Heart left ventricle (tissue), 16 donors: Measurements from ENCODE around the gene ITGAV. TPM values are rescaled to one million over a fixed set of nuclear protein-coding genes. Genes with fewer than 3 reads are reported as not detected.

Experiments used
- ATAC-seq, 4 donors: fragments of 200-7000 bp; cut with Tn5 transposase; one replicate each; pipeline ENCODE4 v1.9.1; 2020 to 2022; ENCODE audit warnings: moderate library complexity in 4 of 4, mild to moderate bottlenecking in 3 of 4, moderate number of reproducible peaks in 1 of 4
- DNase-seq, 5 donors: peaks; one replicate each; pipeline ENCODE4 v3.0.0-alpha.2; 2020
- H3K27ac ChIP-seq, 12 donors: fragments of 200-600 bp; sonication (generic) in 4 of 12; one replicate each; pipeline versions ENCODE4 v1.5.0 to v1.8.0; 2016 to 2022; ENCODE audit warnings: mild to moderate bottlenecking in 2 of 12
- H3K27me3 ChIP-seq, 9 donors: fragments of 200-600 bp; sonication (generic) in 2 of 9; one replicate each; pipeline versions ENCODE4 v1.5.1 to v1.8.0; 2016 to 2022; ENCODE audit warnings: mild to moderate bottlenecking in 3 of 9
- H3K36me3 ChIP-seq, 9 donors: fragments of 200-600 bp; sonication (generic) in 2 of 9; one replicate each; pipeline versions ENCODE4 v1.5.0 to v1.8.0; 2018 to 2022; ENCODE audit warnings: mild to moderate bottlenecking in 2 of 9
- H3K4me1 ChIP-seq, 12 donors: fragments of 200-600 bp; sonication (generic) in 4 of 12; one replicate each; pipeline versions ENCODE4 v1.5.0 to v1.8.0; 2016 to 2022; ENCODE audit warnings: mild to moderate bottlenecking in 3 of 12
- H3K4me3 ChIP-seq, 12 donors: fragments of 200-600 bp; sonication (generic) in 4 of 12; one replicate each; pipeline versions ENCODE4 v1.5.0 to v1.8.0; 2017 to 2022; ENCODE audit warnings: mild to moderate bottlenecking in 9 of 12, moderate library complexity in 4 of 12
- H3K9me3 ChIP-seq, 12 donors: fragments of 200-600 bp; sonication (generic) in 4 of 12; one replicate each; pipeline versions ENCODE4 v1.5.0 to v1.8.0; 2016 to 2022; ENCODE audit warnings: mild to moderate bottlenecking in 1 of 12
- CTCF ChIP-seq, 12 donors: fragments of 200-600 bp; sonication (generic) in 4 of 12; IDR thresholded peaks; one replicate each; pipeline versions ENCODE4 v1.5.0 to v1.8.0; 2018 to 2022; ENCODE audit warnings: antibody characterized with exemption in 12 of 12, mild to moderate bottlenecking in 5 of 12
- POLR2A ChIP-seq, 2 donors: fragments of 450-650 bp; IDR thresholded peaks; one replicate each; pipeline ENCODE4 v1.6.1; 2017; ENCODE audit warnings: antibody characterized with exemption in 2 of 2, mild to moderate bottlenecking in 2 of 2, moderate library complexity in 2 of 2
- WGBS, 4 donors: extraction: QIAGEN DNeasy Blood & Tissue Kit in 2 of 4; methylation state at CpG; one replicate each; pipeline versions ENCODE4 v1.1.5 to v1.1.7; 2013 to 2018; 5-methylcytosine and 5-hydroxymethylcytosine counted together
- intact Hi-C, 10 donors: fragments of 100-400 bp; cut with DNase I; formaldehyde crosslinking; loops; one replicate each; pipeline versions ENCODE4 v1.11.1 to v1.14.2; 2022
- long read RNA-seq, 3 donors: library from polyadenylated mRNA; unstranded; transcript quantifications; one replicate each; pipeline ENCODE4 v2.0.0, GENCODE V29; 2020 to 2021
- polyA plus RNA-seq, 2 donors: library from polyadenylated mRNA; stranded (reverse); fragments of 200-250 nt; gene quantifications; one replicate each; pipeline ENCODE4 v1.2.3, GENCODE V29; 2013
- total RNA-seq, 9 donors: library from RNA; depleted of rRNA in 2 of 9; stranded (reverse); fragments of >200 nt in 2 of 9; fragmentation: NEBNext Ultra II Directional in 3 of 9; extraction: Animal tissue kit (Norgen Biotek cat#: 25700) in 3 of 9; gene quantifications; one replicate each; pipeline versions ENCODE4 v1.1.0 to v1.2.4, GENCODE V29; 2016 to 2023
- donor health status: ischemic (EF 13 %, LVEDD 7.1; RV severe dilation, severe dysfunction).
- donor health status: healthy with polysubstance abuse.
- donor health status: DM: no; HTN: yes; CAD: no.
- donor health status: DM: no; HTN: no; CAD: no.
- donor health status: ischemic (EF 25% LVEDD 6.9; RV normal size, moderate dysfunction).
- donor health status: ischemic (EF 25% LVEDD 5.7; RV mildly dilated, moderate dysfunction).
- donor health status: healthy.
- donor health status: DM: yes; HTN: yes; CAD: no.
- donor health status: ischemic (EF 35%, LVEDD 5.7; RV mildly dilated, moderate dysfunction).
- donor health status: nonischemic (EF 11% LVEDD 7.7; RV severe dilation, severe dysfunction).
- donor health status: DM: yes; HTN: yes; CAD: no.
- donor health status: PGD.
- donor health status: ischemic (EF 29% LVEDD 5.4; RV normal size, mild dysfunction).
- donor health status: nonischemic (EF 23%, LVEDD 6.1; RV moderate dilation, normal function).

The ITGAV gene
- total RNA-seq (100 to 1,000 TPM; 133 to 358 (median 235) TPM), polyA plus RNA-seq (100 to 1,000 TPM in 1 of 2 donors, 10 to 100 TPM in 1; 22.5 to 107 TPM)
- long read RNA-seq, donor 1, full-length matches to known transcripts, result 95 of 168 reads
- long read RNA-seq, donor 1, partial matches to known transcripts, result 49 of 168 reads
- long read RNA-seq, donor 1, other reads (novel, unspliced or antisense), result 24 of 168 reads
- long read RNA-seq, donor 2, full-length matches to known transcripts, result 49 of 115 reads
- long read RNA-seq, donor 2, partial matches to known transcripts, result 54 of 115 reads
- long read RNA-seq, donor 2, other reads (novel, unspliced or antisense), result 12 of 115 reads
- long read RNA-seq, donor 3, full-length matches to known transcripts, result 172 of 265 reads
- long read RNA-seq, donor 3, partial matches to known transcripts, result 61 of 265 reads
- long read RNA-seq, donor 3, other reads (novel, unspliced or antisense), result 32 of 265 reads

GRCh38 chr2:186589612-186590349 lies at the start of gene ITGAV:
Gene ITGAV, plus strand, starts transcription at chr2:186590056. Its CDS starts 283 bp downstream, at chr2:186590339.
- intact Hi-C loops, result loop anchor here in 4 of 10 donors (2.0 to 10.0 kb wide), 6 partner anchors 51 to 102 kb away; partner anchors contain the start of gene ZC3H15 (in 1 of the 4)
- H3K4me3 ChIP-seq, result peak within 1 kb of the TSS; percentile 58 to 93 (median 78)
- no peaks in the 10 kb centered on the region for H3K27me3 ChIP-seq
- peak; percentile 91 to 98 (median 97) for ATAC-seq
- peak; percentile 94 to 97 (median 96) for DNase-seq
- H3K27ac ChIP-seq, result peak within 1 kb of the TSS; percentile 89 to 98 (median 95)
- peaks cover 0 to 42% (median 28%) of the 10 kb centered on the region in 12 donors for H3K4me1 ChIP-seq
- 0 to 1% (median 0%) methylated on average over 49 to 71 of the region's 71 CpGs for WGBS, 4 donors
- H3K9me3 ChIP-seq, result no peaks in the 10 kb centered on the region
- TF ChIP-seq CTCF (IDR thresholded peaks at IDR 0.05) (peak in 1 of 12 donors; percentile 22), POLR2A (IDR thresholded peaks at IDR 0.05) (peak in 1 of 2 donors; percentile 94)
- no peaks in the 10 kb centered on the region for H3K36me3 ChIP-seq

GRCh38 chr2:186540941-186541340 lies 48.9 kb upstream of the ITGAV start:
- ATAC-seq (no peak), DNase-seq (no peak)
- TF ChIP-seq CTCF (IDR thresholded peaks at IDR 0.05) (no peak), POLR2A (IDR thresholded peaks at IDR 0.05) (no peak)
- no peaks in the 10 kb centered on the region for H3K27me3 ChIP-seq
- no peaks in the 10 kb centered on the region for H3K9me3 ChIP-seq
- H3K27ac ChIP-seq, result no peak overlapping the region
- H3K4me1 ChIP-seq, result peaks cover 0 to 26% (median 11%) of the 10 kb centered on the region in 12 donors
- no peaks in the 10 kb centered on the region for H3K36me3 ChIP-seq
- intact Hi-C loops, result no loop called here
- 89 to 95% (median 93%) methylated on average over 4 of the region's 4 CpGs for WGBS, 4 donors
- H3K4me3 ChIP-seq, result no peak overlapping the region

GRCh38 chr2:186542002-186542401 lies 47.9 kb upstream of the ITGAV start:
- no peaks in the 10 kb centered on the region for H3K36me3 ChIP-seq
- no peaks in the 10 kb centered on the region for H3K27me3 ChIP-seq
- no peak overlapping the region for H3K27ac ChIP-seq
- TF ChIP-seq CTCF (IDR thresholded peaks at IDR 0.05), result no peak
- no peak for TF ChIP-seq POLR2A (IDR thresholded peaks at IDR 0.05)
- intact Hi-C loops, result no loop called here
- 81 to 88% (median 85%) methylated on average over 4 of the region's 4 CpGs for WGBS, 4 donors
- peaks cover 0 to 35% (median 14%) of the 10 kb centered on the region in 12 donors for H3K4me1 ChIP-seq
- no peak overlapping the region for H3K4me3 ChIP-seq
- DNase-seq (no peak), ATAC-seq (no peak)
- no peaks in the 10 kb centered on the region for H3K9me3 ChIP-seq
